GM21528 (cell line): ENCODE results near the gene PIK3IP1.
"Not testable (repeated sequence)": the region's sequence is repeated elsewhere in the genome, so short reads cannot be mapped to it uniquely, and the experiment has no call there.

Experiments used
- ATAC-seq: cut with Tn5 transposase; IDR thresholded peaks from one replicate; pipeline ENCODE4 v1.9.1; 2021; ENCODE audit warnings: mild to moderate bottlenecking, moderate library complexity; ENCODE audit not compliant: unreplicated experiment, low FRiP score

The PIK3IP1 gene, protein sequence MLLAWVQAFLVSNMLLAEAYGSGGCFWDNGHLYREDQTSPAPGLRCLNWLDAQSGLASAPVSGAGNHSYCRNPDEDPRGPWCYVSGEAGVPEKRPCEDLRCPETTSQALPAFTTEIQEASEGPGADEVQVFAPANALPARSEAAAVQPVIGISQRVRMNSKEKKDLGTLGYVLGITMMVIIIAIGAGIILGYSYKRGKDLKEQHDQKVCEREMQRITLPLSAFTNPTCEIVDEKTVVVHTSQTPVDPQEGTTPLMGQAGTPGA

DNA sequence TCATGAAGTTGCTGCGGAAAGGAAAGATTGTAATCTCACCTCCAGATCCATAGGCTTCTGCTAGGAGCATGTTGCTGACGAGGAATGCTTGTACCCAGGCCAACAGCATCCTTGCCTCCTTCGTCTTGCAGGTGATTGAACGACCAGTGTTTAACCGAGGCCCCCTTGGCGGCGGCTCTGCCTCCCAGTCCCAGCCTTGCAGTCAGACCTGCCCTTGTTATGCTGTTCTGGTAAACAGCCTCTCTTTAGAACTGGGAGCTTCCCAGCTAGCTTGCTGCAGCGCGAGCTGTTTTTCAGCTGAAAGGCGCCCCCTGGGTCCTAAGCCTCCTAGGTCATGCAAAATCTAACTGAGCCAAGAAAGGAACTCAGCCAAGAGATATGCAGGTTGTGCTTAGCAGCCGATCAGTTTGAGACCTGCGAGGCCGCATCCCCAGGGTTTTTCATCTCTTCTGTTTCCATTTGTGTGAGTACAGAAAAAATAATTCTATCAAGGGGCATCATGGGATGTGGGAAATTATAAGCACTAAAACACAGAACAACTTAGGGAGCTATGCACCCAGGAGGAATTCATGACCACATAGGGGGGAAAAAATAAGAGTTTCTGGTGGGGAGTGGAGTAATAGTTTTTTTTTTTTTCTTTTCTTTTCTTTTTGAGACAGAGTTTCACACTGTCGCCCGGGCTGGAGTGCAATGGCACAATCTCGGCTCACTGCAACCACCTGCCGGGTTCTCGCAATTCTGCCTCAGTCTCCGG, at the start of gene PIK3IP1:
TSS of gene PIK3IP1 (minus strand) at position 253 of the 754 bp plus-strand sequence. CDS start at position 109, 144 bp downstream.
- ATAC-seq = no peak

DNA sequence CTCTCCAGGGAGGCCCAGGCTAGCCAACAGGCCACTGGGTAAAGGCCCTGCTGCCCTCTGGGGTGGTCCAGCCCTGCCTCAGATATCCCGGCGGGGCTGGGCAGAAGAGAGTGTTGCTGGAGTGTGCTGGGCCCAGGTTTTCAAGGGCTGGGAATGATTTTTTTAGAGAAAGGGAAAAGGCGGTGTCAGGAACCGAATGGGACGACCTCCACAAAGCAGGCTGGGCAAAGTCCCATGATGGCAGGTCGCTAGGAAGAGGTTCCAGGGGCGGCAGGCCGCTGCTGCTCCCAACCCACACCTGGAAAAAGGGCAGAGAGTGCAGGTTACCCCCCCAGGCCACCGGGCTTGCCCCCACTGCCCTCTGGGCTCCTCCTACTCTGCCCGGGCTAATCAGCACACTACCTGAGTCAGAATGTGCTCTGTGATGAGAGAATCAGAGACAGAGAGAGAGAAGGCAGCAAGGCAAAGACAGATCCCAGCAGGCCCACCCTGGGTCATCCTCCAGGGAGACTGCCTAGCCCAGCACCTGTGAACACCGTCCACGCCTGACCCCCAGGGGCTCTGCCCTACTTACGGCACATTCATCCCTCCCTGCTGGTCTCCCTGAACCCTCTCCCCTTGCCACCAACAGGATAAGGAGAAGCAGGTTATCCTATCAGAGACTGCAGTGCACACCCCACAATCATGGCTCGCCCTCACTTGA, 49.2 kb upstream of the PIK3IP1 start:
- ATAC-seq = no peak

DNA sequence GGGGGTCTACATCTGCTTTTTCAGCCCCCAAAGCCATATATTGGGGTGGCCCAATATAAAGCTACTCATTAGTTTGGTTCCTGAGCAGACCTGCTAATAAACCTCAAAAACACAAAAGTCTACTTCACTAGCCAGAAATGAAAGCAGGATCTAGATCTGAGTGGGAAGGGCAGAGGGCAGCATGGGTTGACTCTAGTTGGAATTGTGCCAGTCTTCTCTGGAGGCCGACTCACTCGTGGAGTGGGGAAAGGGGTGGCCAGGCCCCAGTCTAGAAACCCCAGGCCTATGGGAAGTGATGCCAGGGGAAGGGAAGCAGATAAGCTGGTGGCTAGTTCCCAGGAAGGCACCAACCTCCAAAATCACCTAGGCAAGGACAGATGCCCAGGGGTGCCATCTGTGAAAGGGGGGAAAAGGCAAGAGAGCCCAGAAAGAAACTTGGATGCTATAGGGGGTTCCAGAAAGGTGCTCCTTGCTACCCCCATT, 48.5 kb upstream of the PIK3IP1 start:
- no peak for ATAC-seq

DNA sequence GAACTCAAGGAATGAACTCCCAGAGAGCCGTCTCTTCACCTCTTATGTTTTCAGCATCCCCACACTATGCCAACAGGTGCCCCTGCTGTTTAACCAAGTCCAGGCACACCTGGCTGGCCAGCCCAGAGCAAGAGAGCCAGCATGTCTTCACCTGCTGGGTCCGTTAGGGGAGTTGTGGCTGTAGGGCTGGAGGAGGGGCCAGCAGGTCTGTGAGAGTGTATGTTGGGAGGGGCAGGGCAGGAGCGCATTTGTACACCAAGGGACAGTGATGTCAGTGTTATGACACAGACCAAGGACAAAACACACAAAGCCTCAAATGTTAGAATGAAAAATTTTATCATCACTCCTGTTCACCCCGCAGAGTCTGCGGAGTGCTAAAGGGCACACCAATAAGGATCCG, 48.1 kb upstream of the PIK3IP1 start:
- no peak for ATAC-seq

DNA sequence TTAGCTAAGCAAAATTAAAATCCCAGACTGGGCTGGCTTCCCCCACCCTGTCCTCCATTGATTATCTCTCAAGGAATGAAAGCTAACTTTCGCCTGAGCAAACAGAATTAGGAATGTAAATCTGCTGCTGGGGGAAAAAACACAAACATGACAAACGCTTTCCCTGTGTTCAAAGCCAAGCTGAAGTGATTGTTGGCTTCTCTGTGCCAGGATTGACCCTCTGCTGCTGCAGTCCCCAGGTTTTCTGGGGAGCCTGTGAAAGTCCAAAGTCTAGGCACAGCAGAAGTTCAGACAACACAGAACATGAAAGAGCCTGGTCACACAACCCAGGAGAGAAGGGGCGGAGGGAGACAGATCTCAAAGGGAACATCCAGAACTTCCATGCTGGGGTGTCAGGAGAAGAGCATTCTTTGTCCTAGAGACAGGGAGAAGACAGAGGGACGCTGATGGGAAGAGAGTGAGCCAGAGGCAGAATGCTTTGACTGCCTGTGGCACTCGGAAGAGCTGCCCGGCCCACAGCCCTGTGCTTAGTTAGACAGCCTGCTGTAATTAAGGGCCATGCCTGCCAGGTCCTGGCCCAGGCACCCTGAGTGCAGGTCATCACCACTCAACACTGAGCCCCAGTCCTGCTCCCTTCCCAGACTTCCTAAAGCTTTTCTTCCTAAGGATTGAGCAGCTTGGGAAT, 47.0 kb upstream of the PIK3IP1 start:
- ATAC-seq = no peak

DNA sequence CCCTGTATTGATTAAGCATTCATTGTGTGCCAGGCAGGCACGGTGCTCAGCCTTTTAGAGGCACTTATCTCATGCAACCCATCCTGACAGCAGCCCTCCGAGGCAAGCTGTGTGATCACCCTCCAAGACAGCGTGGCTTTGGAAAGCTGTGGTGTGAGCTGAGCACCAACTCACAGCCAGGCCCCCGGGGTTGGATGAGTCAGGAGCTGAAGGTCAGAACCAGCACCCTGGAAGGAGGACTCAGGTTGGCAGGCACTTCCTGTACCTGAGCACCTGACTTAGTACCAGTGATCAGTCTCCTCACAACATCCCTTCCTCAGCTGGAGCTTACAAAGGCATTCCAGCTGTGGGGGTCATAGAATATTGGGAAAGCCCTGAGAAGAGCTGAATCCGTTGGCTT, 44.9 kb upstream of the PIK3IP1 start:
- ATAC-seq = no peak

DNA sequence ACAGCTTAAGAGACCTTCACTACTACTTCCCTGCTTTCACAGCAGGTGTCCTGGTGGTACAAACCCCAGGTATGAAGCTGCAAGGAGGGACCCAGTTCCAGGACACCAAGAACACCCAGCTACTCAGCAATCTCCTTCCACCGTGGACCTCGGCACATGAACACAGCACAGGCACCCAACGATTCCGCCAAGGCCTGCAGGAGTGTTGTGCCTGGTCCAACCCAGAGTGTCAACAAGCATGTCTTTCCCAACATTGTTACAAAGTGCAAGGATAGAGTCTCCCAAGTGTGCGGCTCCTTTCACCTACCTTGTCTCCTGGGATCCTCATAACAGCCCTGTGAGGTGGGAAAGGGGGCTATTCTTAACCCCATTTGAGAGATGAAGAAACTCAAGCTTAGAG, 42.0 kb upstream of the PIK3IP1 start:
- no peak for ATAC-seq

DNA sequence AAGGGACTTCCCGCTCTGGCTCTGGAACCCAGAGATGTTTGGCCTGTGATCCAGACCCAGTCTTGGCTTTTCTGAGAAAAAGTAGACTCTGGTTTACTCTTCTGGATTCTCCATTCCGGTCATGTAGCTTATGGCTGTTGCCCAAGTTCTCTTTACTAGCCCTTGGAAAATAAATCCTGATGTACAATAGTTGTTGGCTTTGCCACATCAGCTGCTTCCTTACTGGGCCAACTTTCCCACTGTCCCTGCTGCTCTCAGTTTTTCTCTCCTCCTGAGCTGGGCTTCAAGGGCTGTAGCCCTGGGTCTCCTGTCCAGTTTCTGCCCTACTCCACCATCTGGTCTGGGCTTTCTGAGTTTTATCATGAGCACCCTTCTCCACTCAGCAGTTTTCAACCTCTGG, 41.4 kb upstream of the PIK3IP1 start:
- no peak for ATAC-seq

DNA sequence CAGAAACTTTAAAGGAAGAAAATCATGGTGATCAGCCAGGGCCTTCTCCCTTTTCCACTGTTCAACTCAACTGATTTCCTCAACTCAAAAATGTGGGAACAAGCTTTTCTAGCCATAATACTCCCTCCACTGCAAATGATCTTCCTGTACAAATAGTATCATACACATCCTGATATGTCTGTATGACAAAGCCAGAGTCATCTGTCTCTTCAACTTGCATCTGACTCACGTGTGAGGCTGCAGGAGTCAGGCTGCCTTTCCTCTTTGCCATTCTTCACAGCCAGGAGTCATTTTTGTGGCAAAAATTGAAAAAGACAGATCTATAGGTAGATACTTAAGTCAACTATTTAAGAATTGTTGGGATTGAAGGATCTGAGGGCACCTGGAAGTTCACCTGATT, 40.6 kb upstream of the PIK3IP1 start:
- ATAC-seq = no peak

DNA sequence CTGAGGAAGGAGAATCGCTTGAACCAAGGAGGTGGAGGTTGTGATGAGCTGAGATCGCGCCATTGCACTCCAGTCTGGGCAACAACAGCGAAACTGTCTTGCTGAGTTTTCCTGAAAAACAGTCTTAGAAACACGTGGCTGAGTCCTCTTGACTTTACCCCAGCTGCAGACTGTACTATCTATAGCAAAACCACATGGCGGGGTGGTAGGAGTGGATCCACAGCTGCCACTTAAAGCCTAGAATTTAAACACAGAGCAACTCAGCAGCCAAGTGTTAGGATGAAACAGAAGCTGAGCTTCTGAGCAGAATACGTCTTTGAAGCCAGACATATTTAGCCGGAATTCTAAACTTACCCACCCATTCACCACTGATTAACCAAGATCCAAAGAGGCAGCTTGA, 39.7 kb upstream of the PIK3IP1 start:
- no peak for ATAC-seq

DNA sequence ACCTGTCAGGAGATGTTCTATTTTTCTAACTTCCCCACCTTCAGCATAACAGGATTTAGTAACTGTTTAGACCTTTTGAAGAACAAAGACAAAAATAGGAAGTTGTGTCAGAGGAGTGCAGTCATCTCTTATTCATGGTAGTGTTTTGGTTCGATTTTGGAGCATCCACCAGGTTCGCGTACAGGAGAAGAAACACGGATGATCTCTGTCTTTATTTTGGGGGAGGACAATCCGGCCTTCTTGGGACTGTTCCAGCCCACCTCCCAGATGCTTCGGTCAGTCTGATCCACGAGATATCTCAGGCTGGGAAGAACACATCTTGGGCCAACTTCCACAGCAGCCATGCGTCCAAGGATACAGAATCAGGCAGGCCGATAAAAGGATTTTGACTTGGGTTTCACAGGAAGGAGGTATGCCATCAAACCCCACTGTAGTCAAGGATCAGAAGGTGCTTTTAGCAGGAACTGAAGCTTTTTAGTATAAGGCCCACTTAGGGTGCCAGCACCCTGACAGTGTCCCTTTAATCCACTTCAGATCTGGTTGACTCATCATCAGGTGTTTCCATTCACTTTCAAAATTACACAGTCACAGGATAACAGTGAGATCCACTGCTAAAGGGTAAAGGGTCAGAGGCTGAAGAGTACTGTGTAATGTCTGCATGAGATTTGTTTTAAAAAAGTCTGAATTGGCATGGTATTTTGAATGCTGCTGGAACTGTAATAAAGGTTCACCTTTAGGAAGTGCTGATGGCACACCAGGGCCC, 37.3 kb upstream of the PIK3IP1 start:
- no peak for ATAC-seq

DNA sequence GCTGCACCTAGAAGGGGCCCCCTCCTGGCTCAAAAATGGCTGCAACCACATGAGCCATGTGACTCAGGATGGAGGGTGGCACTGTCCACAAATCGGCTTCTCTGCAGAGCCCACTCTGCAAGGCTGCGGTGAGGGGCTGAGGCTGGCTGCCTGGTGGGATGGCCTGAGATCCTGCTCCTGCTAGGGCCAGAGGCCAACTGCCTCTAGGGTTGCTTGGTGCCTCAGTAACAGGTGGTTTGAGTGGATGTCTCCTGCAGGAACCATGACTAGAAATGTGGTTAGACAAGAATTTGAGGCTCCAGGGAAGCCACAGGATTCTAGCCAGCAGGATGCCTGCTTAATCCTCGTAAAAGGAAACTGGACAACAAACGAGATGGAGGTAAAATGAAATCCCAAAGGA, 36.7 kb upstream of the PIK3IP1 start:
- no peak for ATAC-seq

DNA sequence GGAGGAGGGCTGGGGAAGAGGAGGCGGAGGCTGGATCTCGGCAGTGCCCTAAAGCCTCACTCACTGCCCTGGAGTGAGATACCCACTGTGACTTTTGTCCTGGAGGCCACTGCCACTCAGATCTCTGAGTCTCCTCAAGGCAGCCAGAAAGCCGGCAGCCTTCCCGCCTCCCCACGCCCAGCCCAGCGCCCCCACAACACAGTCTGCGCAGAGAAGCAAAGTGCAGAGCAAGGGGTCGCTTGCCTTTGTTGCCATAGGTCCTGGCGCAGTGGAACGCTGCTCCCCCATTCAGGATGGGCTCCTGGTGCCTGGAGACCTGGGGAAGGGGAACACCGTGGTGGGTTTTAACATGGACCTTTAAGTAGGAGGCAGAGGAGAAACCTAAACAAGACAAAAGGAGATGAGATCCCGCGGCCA, 36.3 kb upstream of the PIK3IP1 start:
- ATAC-seq = no peak

DNA sequence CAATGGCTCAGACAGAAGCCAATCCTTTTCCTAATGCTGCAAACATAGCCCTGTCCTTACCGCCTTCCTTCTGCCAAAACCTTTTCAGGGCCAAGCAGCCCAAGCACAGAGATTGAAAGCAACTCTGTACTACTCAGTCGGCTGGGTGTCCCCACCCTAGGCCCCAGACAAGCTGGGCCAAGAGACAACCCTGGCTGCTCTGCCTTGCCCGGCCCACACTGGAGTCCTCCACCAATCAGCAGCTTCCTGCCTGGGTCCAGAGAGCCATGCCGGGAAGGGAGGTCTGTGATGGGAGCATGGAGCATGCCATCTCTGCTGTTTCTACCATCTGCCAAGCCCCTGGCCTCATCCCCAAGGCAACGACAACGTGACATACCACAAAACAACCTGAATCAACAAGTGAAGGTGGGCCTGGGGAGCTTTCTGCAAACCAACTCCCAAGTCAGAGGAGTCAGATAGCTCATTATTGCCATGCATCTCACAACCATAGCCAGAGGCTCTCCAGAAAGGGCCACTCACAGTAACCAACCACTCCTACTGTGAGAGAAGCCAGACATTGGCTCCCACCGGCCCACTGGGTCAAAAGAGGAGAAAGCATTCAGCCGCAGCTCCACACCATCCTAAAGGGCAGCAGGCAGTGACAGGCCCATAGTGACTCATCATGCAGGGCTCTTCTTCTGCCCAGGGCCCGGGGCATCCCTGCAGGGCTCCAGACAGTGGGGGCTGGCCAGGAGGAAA, 35.7 kb upstream of the PIK3IP1 start:
- no peak for ATAC-seq

DNA sequence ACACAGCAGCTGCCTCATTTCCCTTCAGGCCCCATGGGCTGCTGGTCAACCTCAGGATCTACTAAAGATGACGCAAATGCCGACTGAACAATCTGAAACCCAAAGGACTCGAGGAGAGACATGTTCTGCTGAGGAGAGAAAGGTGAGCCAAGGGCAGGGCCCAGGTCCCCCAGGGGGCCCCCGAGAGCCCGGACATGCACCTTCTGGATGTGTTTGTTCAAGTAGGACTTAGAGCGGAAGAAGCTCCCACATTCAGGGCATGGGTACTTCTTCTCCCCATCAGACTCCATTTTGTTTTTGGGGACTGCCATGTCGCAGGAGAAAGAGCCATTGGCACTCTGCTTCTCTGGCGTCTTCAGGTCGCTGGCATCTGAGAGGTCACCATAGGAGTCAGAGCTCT, 34.6 kb upstream of the PIK3IP1 start:
- ATAC-seq = no peak

DNA sequence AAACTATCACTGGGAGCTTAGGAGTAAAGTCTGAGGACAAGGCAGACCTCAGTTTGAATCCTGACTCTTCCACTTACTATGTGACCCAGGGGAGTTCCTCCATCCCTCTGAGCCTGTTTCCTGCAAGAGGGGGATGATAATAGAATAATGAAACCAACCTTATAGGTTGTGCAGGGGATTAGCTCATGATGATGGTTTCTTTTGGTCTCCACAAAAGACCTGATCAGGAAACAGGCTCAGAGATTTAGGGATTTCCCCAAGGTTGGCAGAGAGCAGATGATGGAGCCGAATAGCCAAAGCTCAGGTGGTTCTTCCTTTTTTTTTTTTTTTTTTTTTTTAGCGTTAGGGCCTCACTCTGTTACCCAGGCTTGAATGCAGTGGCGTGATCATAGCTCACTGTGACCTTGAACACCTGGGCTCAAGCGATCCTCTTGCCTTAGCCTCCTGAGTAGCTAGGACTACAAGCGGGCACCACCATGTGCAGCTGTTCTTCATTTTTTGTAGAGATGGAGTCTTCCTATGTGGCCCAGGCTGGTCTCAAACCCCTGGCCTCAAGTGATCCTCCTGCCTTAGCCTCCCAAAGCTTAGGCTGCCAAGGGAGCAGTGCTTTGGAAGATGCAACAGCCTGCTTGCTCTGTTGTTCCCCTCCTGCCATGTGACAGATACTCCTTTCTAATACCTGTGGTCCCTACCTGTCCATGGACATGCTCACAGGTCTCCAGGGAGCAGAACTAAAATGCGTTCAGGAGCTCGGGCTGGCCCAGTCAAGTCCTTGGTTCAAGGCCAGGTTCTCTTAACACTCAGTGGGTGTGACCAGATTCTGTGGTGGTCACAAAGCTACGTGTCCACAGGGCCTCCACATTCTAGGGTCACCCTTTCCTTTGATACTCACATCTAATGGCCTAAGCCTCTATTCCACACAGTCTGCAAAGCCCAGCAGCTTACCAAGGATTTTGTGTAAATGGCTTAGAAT, 31.6 kb upstream of the PIK3IP1 start:
- no peak for ATAC-seq

DNA sequence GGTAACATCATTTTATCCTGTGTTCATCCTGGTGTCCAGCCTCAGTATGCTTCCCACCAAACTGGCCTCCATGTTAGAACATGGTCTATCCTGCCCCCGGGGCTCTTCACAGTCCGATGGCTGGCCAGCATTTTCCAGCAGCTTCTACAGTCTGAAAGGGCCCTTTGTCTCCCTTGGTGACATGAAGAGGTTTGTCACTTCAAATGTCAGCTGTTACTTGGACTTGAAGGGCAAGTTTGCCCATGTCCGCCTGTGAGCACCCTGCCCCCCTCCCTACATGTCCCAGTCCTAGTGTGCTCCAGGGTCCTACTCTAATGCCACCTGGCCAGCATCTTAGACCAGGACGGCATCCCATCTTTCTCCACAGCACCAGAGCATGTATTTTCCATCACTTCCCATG, 29.1 kb upstream of the PIK3IP1 start:
- ATAC-seq = no peak

DNA sequence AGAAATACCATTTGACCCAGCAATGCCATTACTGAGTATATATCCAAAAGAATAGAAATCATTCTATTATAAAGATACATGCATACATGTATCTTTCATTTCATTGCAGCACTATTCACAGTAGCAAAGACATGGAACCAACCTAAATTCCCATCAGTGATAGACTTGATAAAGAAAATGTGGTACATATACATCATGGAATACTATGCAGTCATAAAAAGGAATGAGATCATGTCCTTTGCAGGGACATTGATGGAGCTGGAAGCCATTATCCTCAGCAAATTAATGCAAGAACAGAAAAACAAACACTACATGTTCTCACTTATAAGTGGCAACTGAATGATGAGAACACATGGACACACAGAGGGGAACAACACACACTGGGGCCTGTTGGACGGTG, 21.9 kb upstream of the PIK3IP1 start:
- not testable (repeated sequence) for ATAC-seq
